Esophagus (tissue), 2 donors: ENCODE measurements around the gene PRKAA2. TPM values are rescaled to one million over a fixed set of nuclear protein-coding genes. Genes with fewer than 3 reads are reported as not detected.

ENCODE experiments used
- H3K27ac ChIP-seq, 2 donors: one replicate each; pipeline ENCODE4 v1.5.1; 2013; ENCODE audit warnings: low read depth in 2 of 2, mild to moderate bottlenecking in 2 of 2, inconsistent platforms in 1 of 2, low read length in 1 of 2, moderate library complexity in 1 of 2
- H3K27me3 ChIP-seq, 2 donors: one replicate each; pipeline ENCODE4 v1.6.1; 2013; ENCODE audit warnings: low read length in 2 of 2, control low read depth in 1 of 2, mild to moderate bottlenecking in 1 of 2; ENCODE audit not compliant: insufficient read depth in 2 of 2, control insufficient read depth in 1 of 2
- H3K36me3 ChIP-seq, 2 donors: one replicate each; pipeline ENCODE4 v1.6.1; 2013; ENCODE audit warnings: low read length in 1 of 2; ENCODE audit not compliant: control insufficient read depth in 2 of 2, insufficient read depth in 2 of 2
- H3K4me1 ChIP-seq, 2 donors: one replicate each; pipeline ENCODE4 v1.6.1; 2013; ENCODE audit warnings: low read length in 1 of 2; ENCODE audit not compliant: control insufficient read depth in 2 of 2, insufficient read depth in 2 of 2
- H3K4me3 ChIP-seq, 2 donors: one replicate each; pipeline ENCODE4 v1.5.1; 2013; ENCODE audit warnings: low read length in 2 of 2, mild to moderate bottlenecking in 2 of 2, low read depth in 1 of 2, moderate library complexity in 1 of 2
- H3K9me3 ChIP-seq, 2 donors: one replicate each; pipeline ENCODE4 v1.6.1; 2013; ENCODE audit warnings: mild to moderate bottlenecking in 2 of 2, low read depth in 1 of 2, low read length in 1 of 2, moderate library complexity in 1 of 2; ENCODE audit not compliant: control insufficient read depth in 2 of 2, insufficient read depth in 1 of 2
- WGBS, 2 donors: extraction: QIAGEN DNeasy Blood & Tissue Kit; methylation state at CpG; one replicate each; pipeline ENCODE4 v1.1.7; 2013; 5-methylcytosine and 5-hydroxymethylcytosine counted together
- polyA plus RNA-seq, 2 donors: library from polyadenylated mRNA; stranded (reverse); fragments of 200-250 nt; gene quantifications; one replicate each; pipeline ENCODE4 v1.2.3, GENCODE V29; 2013
- donor health status: healthy with polysubstance abuse.
- donor health status: Bipolar disorder and iron deficiency.

PRKAA2 gene
- polyA plus RNA-seq, 2 donors: 0.98 to 1.2 TPM

GRCh38 chr1:56709269-56709880 is 64.3 kb downstream of the PRKAA2 start:
- Histone ChIP-seq H3K4me3 (no peak overlapping the region), H3K27ac (no peak overlapping the region), H3K36me3 (no peaks in the 10 kb centered on the region), H3K9me3 (no peaks in the 10 kb centered on the region), H3K4me1 (no peaks in the 10 kb centered on the region), H3K27me3 (no peaks in the 10 kb centered on the region)
- WGBS, 2 donors: 6 to 9% methylated on average over 2 of the region's 2 CpGs

- no peaks in the 10 kb centered on the region for H3K4me1 ChIP-seq
- no peak overlapping the region for H3K27ac ChIP-seq
- no peaks in the 10 kb centered on the region for H3K9me3 ChIP-seq
- no peak overlapping the region for H3K4me3 ChIP-seq
- H3K36me3 ChIP-seq: no peaks in the 10 kb centered on the region
- H3K27me3 ChIP-seq: no peaks in the 10 kb centered on the region
- 50 to 57% methylated on average over 2 of the region's 2 CpGs for WGBS, 2 donors
Measured at GRCh38 chr1:56709995-56710394, 64.9 kb downstream of the PRKAA2 start.

GRCh38 chr1:56710646-56711045 is 65.5 kb downstream of the PRKAA2 start:
- Histone ChIP-seq H3K9me3 (no peaks in the 10 kb centered on the region), H3K27ac (no peak overlapping the region), H3K4me1 (no peaks in the 10 kb centered on the region), H3K36me3 (no peaks in the 10 kb centered on the region), H3K27me3 (no peaks in the 10 kb centered on the region), H3K4me3 (no peak overlapping the region)

GRCh38 chr1:56712150-56712549 is 67.0 kb downstream of the PRKAA2 start:
- Histone ChIP-seq H3K36me3 (no peaks in the 10 kb centered on the region), H3K27me3 (no peaks in the 10 kb centered on the region), H3K4me1 (no peaks in the 10 kb centered on the region), H3K9me3 (no peaks in the 10 kb centered on the region), H3K4me3 (no peak overlapping the region), H3K27ac (no peak overlapping the region)
- WGBS, 2 donors: 63 to 79% methylated on average over 1 of the region's 1 CpG

- Histone ChIP-seq H3K27ac (no peak overlapping the region), H3K9me3 (no peaks in the 10 kb centered on the region), H3K4me3 (no peak overlapping the region), H3K4me1 (no peaks in the 10 kb centered on the region), H3K36me3 (no peaks in the 10 kb centered on the region), H3K27me3 (no peaks in the 10 kb centered on the region)
- WGBS, 2 donors: 80 to 85% methylated on average over 1 of the region's 1 CpG
Measured at GRCh38 chr1:56713112-56713511, 68.0 kb downstream of the PRKAA2 start.

GRCh38 chr1:56715156-56715555 is 70.0 kb downstream of the PRKAA2 start:
- Histone ChIP-seq H3K4me3 (no peak overlapping the region), H3K27me3 (no peaks in the 10 kb centered on the region), H3K9me3 (no peaks in the 10 kb centered on the region), H3K36me3 (no peaks in the 10 kb centered on the region), H3K27ac (no peak overlapping the region), H3K4me1 (no peaks in the 10 kb centered on the region)
- 44 to 58% methylated on average over 1 of the region's 1 CpG for WGBS, 2 donors

- 60 to 62% methylated on average over 1 of the region's 1 CpG for WGBS, 2 donors
- Histone ChIP-seq H3K4me1 (no peaks in the 10 kb centered on the region), H3K27ac (no peak overlapping the region), H3K27me3 (peaks cover 0 to 2% of the 10 kb centered on the region in 2 donors), H3K9me3 (no peaks in the 10 kb centered on the region), H3K36me3 (no peaks in the 10 kb centered on the region), H3K4me3 (no peak overlapping the region)
Measured at GRCh38 chr1:56719171-56719570, 74.1 kb downstream of the PRKAA2 start.

- H3K4me3 ChIP-seq: no peak overlapping the region
- no peaks in the 10 kb centered on the region for H3K4me1 ChIP-seq
- no peaks in the 10 kb centered on the region for H3K27me3 ChIP-seq
- no peaks in the 10 kb centered on the region for H3K36me3 ChIP-seq
- H3K9me3 ChIP-seq: no peaks in the 10 kb centered on the region
- H3K27ac ChIP-seq: no peak overlapping the region
Measured at GRCh38 chr1:56726706-56727105, 81.6 kb downstream of the PRKAA2 start.

- H3K27ac ChIP-seq: no peak overlapping the region
- H3K4me1 ChIP-seq: no peaks in the 10 kb centered on the region
- no peaks in the 10 kb centered on the region for H3K27me3 ChIP-seq
- 77% methylated on average over 2 of the region's 2 CpGs for WGBS, 2 donors
- no peaks in the 10 kb centered on the region for H3K9me3 ChIP-seq
- H3K4me3 ChIP-seq: no peak overlapping the region
- H3K36me3 ChIP-seq: no peaks in the 10 kb centered on the region
Measured at GRCh38 chr1:56728964-56729363, 83.8 kb downstream of the PRKAA2 start.

- H3K4me3 ChIP-seq: no peak overlapping the region
- no peaks in the 10 kb centered on the region for H3K27me3 ChIP-seq
- H3K36me3 ChIP-seq: no peaks in the 10 kb centered on the region
- 75 to 78% methylated on average over 3 of the region's 3 CpGs for WGBS, 2 donors
- no peak overlapping the region for H3K27ac ChIP-seq
- no peaks in the 10 kb centered on the region for H3K4me1 ChIP-seq
- H3K9me3 ChIP-seq: no peaks in the 10 kb centered on the region
Measured at GRCh38 chr1:56745231-56745630, 100.1 kb downstream of the PRKAA2 start.
